ENCODE results near the gene TDRD10. TPM values are rescaled to one million over a fixed set of nuclear protein-coding genes. Genes with fewer than 3 reads are reported as not detected.

The TDRD10 gene
- total and polyA plus RNA-seq, 8 donors, result 0.18 to 4.1 (median 1.4) TPM; not detected in 2

- peaks cover 93 to 100% (median 100%) of the 10 kb centered on the region in 4 donors for H3K36me3 ChIP-seq
- no peaks in the 10 kb centered on the region for H3K27me3 ChIP-seq
- no peaks in the 10 kb centered on the region for H3K9me3 ChIP-seq
- intact Hi-C loops (cut with DNase I; ENCODE audit: low total_unique reads), result no loop called here
- 74 to 92% (median 79%) methylated on average over 9 to 10 of the region's 10 CpGs for WGBS, 5 donors
- no peak overlapping the region for H3K4me3 ChIP-seq
- no peak for DNase-seq
- no peak for TF ChIP-seq POLR2AphosphoS5 (IDR thresholded peaks at IDR 0.05)
- no peak for TF ChIP-seq EP300 (IDR thresholded peaks at IDR 0.05)
- no peak for TF ChIP-seq CTCF (IDR thresholded peaks at IDR 0.05)
- no peak for TF ChIP-seq POLR2A (IDR thresholded peaks at IDR 0.05)
- H3K4me1 ChIP-seq, result peaks cover 0 to 8% (median 0%) of the 10 kb centered on the region in 4 donors
- H3K27ac ChIP-seq, result no peak overlapping the region
Measured at GRCh38 chr1:154589780-154590179, 87.8 kb downstream of the TDRD10 start.

GRCh38 chr1:154590756-154591155, 88.7 kb downstream of the TDRD10 start:
- Histone ChIP-seq H3K27me3 (no peaks in the 10 kb centered on the region), H3K36me3 (peaks cover 92 to 100% (median 100%) of the 10 kb centered on the region in 4 donors), H3K9me3 (no peaks in the 10 kb centered on the region), H3K4me3 (no peak overlapping the region), H3K27ac (no peak overlapping the region), H3K4me1 (peaks cover 0 to 8% (median 0%) of the 10 kb centered on the region in 4 donors)
- DNase-seq, result no peak
- intact Hi-C loops (cut with DNase I; ENCODE audit: low total_unique reads), result no loop called here
- TF ChIP-seq CTCF (IDR thresholded peaks at IDR 0.05) (no peak), POLR2AphosphoS5 (IDR thresholded peaks at IDR 0.05) (no peak), EP300 (IDR thresholded peaks at IDR 0.05) (no peak), POLR2A (IDR thresholded peaks at IDR 0.05) (no peak)
- 44 to 58% (median 46%) methylated on average over 5 of the region's 5 CpGs for WGBS, 5 donors

- Histone ChIP-seq H3K27me3 (no peaks in the 10 kb centered on the region), H3K9me3 (no peaks in the 10 kb centered on the region), H3K4me3 (no peak overlapping the region), H3K27ac (no peak overlapping the region), H3K36me3 (peaks cover 92 to 100% (median 100%) of the 10 kb centered on the region in 4 donors), H3K4me1 (peaks cover 0 to 8% (median 0%) of the 10 kb centered on the region in 4 donors)
- WGBS, 5 donors, result 91 to 93% (median 92%) methylated on average over 7 of the region's 7 CpGs
- no peak for DNase-seq
- TF ChIP-seq EP300 (IDR thresholded peaks at IDR 0.05) (no peak), POLR2AphosphoS5 (IDR thresholded peaks at IDR 0.05) (no peak), CTCF (IDR thresholded peaks at IDR 0.05) (no peak), POLR2A (IDR thresholded peaks at IDR 0.05) (no peak)
- intact Hi-C loops (cut with DNase I; ENCODE audit: low total_unique reads), result no loop called here
Measured at GRCh38 chr1:154591206-154591605, 89.2 kb downstream of the TDRD10 start.

DNA sequence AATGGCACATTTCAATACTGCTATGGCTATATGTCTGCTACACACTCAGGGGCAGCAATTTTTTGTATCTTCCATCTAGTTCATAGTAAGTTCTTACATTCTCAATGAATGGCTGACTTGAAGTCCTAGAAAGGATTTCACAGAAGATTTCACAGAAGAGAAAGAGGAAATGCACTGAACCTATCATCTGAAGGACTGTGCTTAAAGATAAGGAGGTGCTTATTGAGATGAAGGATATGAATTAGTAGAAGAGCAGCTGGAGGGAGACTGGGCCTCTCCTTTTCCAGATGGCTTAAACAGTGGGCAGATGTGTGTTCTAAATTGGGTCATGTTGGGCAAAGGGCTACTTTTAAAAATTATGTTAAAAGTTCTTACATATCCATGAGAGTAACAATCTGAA, 91.4 kb downstream of the TDRD10 start:
- Histone ChIP-seq H3K4me3 (no peak overlapping the region), H3K27me3 (no peaks in the 10 kb centered on the region), H3K9me3 (no peaks in the 10 kb centered on the region), H3K36me3 (peaks cover 92 to 100% (median 100%) of the 10 kb centered on the region in 4 donors), H3K27ac (no peak overlapping the region), H3K4me1 (peaks cover 0 to 8% (median 0%) of the 10 kb centered on the region in 4 donors)
- intact Hi-C loops (cut with DNase I; ENCODE audit: low total_unique reads), result no loop called here
- TF ChIP-seq POLR2A (IDR thresholded peaks at IDR 0.05) (no peak), CTCF (IDR thresholded peaks at IDR 0.05) (no peak), EP300 (IDR thresholded peaks at IDR 0.05) (no peak), POLR2AphosphoS5 (IDR thresholded peaks at IDR 0.05) (no peak)
- no peak for DNase-seq
